GM19043 (cell line): ENCODE measurements around the gene TP53TG5.

ENCODE experiments used
- ATAC-seq: cut with Tn5 transposase; IDR thresholded peaks from one replicate; pipeline ENCODE4 v1.9.1; 2021; ENCODE audit warnings: low read depth; ENCODE audit not compliant: unreplicated experiment

TP53TG5 gene

GRCh38 chr20:45406260-45407066 is 28.3 kb upstream of the TP53TG5 start:
- no peak for ATAC-seq

GRCh38 chr20:45405571-45406259 is 27.6 kb upstream of the TP53TG5 start:
- no peak for ATAC-seq

- no peak for ATAC-seq
Observed at GRCh38 chr20:45404438-45404837, 26.3 kb upstream of the TP53TG5 start.

GRCh38 chr20:45402946-45403345 is 24.8 kb upstream of the TP53TG5 start:
- ATAC-seq = no peak

GRCh38 chr20:45400346-45401031 is 22.4 kb upstream of the TP53TG5 start:
- no peak for ATAC-seq

GRCh38 chr20:45399018-45399417 is 20.9 kb upstream of the TP53TG5 start:
- no peak for ATAC-seq

- no peak for ATAC-seq
Observed at GRCh38 chr20:45395114-45395415, 16.9 kb upstream of the TP53TG5 start.

GRCh38 chr20:45394221-45395113 is 16.3 kb upstream of the TP53TG5 start:
- ATAC-seq = no peak

- no peak for ATAC-seq
Observed at GRCh38 chr20:45392733-45393132, 14.6 kb upstream of the TP53TG5 start.

GRCh38 chr20:45391559-45391958 is 13.4 kb upstream of the TP53TG5 start:
- no peak for ATAC-seq

- no peak for ATAC-seq
Observed at GRCh38 chr20:45390931-45391330, 12.8 kb upstream of the TP53TG5 start.

GRCh38 chr20:45387274-45387673 is 9.1 kb upstream of the TP53TG5 start:
- no peak for ATAC-seq

GRCh38 chr20:45377269-45377668 is 856 bp downstream of the TP53TG5 start:
- no peak for ATAC-seq

GRCh38 chr20:45374966-45375365 is 3.2 kb downstream of the TP53TG5 start:
- ATAC-seq = no peak

- no peak for ATAC-seq
Observed at GRCh38 chr20:45374101-45374467, 4.0 kb downstream of the TP53TG5 start.

GRCh38 chr20:45373353-45374100 is 4.6 kb downstream of the TP53TG5 start:
- no peak for ATAC-seq

- ATAC-seq = no peak
Observed at GRCh38 chr20:45372646-45373352, 5.3 kb downstream of the TP53TG5 start.

- ATAC-seq = no peak
Observed at GRCh38 chr20:45372241-45372640, 5.9 kb downstream of the TP53TG5 start.

- no peak for ATAC-seq
Observed at GRCh38 chr20:45370571-45371160, 7.5 kb downstream of the TP53TG5 start.
